Cerebellar nuclear complex (tissue), 1 donor: ENCODE results near the gene UBXN10.

Source experiments
- DNase-seq, 2 experiments: peaks; one replicate each; lab custom pipeline; 2025; lab: John Stamatoyannopoulos, UW

Gene UBXN10

DNA sequence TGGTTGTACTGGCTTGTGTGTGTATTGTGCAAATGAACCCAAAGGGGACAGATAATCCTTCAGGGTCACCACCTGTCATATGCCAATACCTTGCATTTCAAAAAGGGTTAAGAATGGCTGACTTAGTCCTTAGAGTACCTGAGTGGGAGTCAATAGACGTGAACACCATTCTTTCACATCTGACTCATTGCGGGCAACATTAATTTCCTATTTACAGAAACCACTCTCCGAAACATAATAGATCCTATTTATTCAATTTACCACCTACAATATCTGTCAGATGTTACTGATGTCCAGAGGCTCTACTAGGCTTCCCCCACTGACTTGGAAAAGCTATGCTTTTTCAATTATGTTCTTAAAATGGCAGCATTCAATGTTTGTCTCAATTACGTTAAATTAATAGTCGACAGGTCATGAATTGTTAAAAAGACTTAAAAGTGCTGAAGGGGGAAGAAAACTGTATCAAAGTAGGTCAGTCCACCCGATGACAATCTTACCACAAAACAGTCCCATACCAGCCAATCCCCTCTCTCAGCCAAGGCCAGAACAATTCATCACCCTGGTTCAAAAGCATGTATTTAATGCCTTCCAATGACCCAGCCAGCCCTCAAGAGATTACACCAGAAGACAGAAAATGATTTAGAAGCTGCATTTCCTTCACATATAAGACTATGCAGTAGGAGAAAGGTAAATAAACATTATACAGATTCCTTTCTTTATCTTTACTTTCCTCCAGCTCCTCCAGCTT lies 49.1 kb downstream of the UBXN10 start:
- no peak for DNase-seq

DNA sequence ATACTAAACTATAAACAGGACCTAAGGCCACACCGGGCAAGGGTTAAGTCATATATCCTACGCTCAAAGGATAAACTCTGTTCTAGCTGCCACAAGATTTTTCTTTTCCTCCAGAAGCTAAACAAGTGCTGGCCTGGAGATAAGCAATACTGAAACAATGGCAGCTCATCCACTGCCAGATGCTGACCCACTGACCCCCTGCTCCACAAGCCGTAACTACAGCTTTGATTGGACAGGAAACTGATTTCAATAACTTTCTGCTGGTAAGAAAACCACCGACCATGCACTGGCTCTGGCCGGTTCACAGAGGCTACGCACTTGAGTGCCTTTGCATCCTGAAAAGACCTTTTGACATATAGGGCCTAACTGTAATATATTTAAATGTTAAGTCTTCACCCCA lies 51.8 kb downstream of the UBXN10 start:
- DNase-seq: no peak

DNA sequence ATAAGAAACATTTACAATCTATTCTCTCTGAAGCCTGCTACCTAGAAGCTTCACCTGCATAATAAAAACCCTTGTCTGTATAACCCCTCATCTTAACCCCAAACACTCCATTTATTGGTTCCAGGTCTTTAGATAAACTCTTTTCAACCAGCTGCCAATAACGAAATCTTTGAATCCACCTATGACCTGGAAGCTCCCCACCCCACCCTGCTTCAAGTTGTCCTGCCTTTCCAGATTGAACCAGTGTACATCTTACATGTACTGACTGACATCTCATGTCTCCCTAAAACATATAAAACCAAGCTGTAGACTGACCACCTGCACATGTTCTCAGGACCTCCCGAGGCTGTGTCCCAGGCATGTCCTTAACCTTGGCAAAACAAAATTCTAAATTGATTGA lies 54.1 kb downstream of the UBXN10 start:
- DNase-seq: no peak

DNA sequence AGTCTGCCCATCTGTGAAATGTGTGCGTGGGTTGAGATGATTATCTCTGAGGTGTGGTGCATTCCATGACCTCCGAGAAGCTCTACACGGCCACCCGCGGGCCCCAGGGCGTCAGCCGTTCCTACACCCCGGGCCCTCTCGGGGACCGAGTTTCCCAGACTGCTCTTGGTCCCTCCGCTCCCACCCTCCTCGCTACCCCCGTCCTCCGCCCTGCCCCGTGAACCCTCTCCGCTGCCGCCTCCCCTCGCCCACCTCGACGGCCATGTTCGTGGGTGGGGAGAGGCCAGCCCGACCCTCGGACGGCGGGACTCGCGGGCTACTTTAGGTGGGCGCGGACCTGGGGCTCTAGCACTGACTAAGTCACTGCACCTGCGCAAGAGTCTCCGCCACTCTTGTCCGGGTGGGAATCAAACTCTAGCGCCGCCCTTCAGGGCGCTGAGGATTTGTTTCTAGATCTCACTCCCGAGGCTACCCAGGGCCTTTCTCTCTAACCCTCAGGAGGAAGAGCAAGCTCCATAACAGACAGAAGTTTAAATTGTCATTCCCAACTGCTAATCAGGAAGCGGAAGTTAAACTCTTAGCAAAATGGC lies 57.1 kb downstream of the UBXN10 start:
- no peak for DNase-seq
